ENCODE results near the gene BABAM1. TPM values are rescaled to one million over a fixed set of nuclear protein-coding genes. Genes with fewer than 3 reads are reported as not detected.
A peak's percentile ranks its signal among the peaks of the same experiment; 100 is the strongest.

BABAM1 gene
- total RNA-seq, 1 donor from 2014 or later: 85.5 TPM

DNA sequence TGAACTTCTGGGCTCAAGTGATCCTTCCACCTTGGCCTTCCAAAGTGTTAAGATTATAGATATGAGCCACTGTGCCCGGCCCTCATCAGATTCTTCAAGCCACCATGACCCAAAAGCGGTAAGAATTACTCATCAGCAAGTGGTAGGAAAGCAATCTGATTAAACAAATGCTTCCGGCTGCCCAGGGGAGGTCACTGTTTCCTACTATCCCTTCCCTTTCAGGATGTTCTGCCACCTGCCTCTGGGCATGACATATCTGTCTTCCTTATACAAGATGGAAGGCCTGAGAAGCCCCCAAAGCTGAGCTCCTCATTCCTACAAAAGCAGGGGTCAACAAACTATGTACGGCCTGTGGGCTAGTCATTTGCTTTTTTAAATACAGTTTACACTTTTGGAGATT lies 29.0 kb downstream of the BABAM1 start:
- intact Hi-C loops (cut with DNase I): no loop called here
- Histone ChIP-seq H3K4me1 (peaks cover 3 to 10% of the 10 kb centered on the region in 2 donors), H3K4me3 (no peak overlapping the region), H3K27me3 (no peaks in the 10 kb centered on the region), H3K9me3 (no peaks in the 10 kb centered on the region), H3K36me3 (peaks cover 5% of the 10 kb centered on the region in 2 donors), H3K27ac (no peak overlapping the region)
- TF ChIP-seq, protein P1, sequence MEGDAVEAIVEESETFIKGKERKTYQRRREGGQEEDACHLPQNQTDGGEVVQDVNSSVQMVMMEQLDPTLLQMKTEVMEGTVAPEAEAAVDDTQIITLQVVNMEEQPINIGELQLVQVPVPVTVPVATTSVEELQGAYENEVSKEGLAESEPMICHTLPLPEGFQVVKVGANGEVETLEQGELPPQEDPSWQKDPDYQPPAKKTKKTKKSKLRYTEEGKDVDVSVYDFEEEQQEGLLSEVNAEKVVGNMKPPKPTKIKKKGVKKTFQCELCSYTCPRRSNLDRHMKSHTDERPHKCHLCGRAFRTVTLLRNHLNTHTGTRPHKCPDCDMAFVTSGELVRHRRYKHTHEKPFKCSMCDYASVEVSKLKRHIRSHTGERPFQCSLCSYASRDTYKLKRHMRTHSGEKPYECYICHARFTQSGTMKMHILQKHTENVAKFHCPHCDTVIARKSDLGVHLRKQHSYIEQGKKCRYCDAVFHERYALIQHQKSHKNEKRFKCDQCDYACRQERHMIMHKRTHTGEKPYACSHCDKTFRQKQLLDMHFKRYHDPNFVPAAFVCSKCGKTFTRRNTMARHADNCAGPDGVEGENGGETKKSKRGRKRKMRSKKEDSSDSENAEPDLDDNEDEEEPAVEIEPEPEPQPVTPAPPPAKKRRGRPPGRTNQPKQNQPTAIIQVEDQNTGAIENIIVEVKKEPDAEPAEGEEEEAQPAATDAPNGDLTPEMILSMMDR (IDR thresholded peaks at IDR 0.05): no peak
- no peak for DNase-seq (ENCODE audit: low spot score in 2 of 2)

DNA sequence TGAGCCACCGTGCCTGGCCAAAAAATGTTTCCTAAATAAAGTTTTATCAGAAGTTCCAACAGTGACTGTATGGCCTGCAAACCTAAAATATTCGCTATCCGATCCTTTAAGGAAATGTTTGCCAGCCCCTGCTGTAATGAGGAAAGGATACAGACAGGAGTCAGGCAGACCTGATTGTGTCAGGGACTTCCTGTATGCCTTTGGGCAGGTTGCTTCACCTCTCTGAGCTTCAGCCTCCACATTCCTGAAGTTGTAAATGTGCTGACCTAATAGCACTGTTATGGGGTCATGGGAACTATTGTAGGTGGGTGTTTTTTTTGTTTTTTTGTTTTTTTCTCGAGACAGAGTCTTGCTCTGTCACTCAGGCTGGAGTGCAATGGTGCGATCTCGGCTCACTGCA lies 29.7 kb downstream of the BABAM1 start:
- intact Hi-C loops (cut with DNase I): no loop called here
- no peaks in the 10 kb centered on the region for H3K27me3 ChIP-seq
- no peak for DNase-seq (ENCODE audit: low spot score in 2 of 2)
- peaks cover 3 to 10% of the 10 kb centered on the region in 2 donors for H3K4me1 ChIP-seq
- peaks cover 5% of the 10 kb centered on the region in 2 donors for H3K36me3 ChIP-seq
- H3K4me3 ChIP-seq: no peak overlapping the region
- TF ChIP-seq, protein P1 (IDR thresholded peaks at IDR 0.05): no peak
- H3K27ac ChIP-seq: no peak overlapping the region
- H3K9me3 ChIP-seq: no peaks in the 10 kb centered on the region

DNA sequence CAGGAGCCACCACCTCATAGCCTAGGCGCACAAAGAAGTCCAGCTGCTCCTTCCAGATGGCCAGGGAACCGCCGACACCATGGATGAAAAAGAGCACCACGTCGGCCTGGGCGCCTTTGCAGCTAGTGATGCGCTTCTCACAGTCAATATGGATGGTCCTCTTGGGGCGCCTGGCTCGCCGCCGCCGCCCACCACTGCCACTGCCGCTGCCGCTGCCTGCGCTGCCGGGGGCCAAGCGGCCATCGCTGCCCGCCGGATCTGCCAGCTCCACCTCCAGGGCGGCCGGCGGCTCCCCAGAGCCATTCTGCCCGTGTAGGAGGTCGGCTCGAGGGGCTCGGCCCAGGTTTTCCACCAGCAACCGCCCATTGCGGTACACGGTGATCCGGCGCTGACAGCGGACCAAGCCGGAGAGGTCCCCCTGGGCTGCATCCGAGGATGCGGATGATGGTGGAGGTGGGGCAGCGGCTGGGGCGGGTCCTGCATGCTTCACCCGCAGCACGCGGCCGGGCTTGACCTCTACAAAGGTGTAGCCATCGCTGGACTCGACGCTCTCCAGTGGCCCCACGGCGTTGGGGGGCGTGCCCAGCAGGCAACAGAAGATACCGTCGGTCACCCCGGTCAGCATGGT lies 33.9 kb downstream of the BABAM1 start:
- H3K36me3 ChIP-seq: peaks cover 5% of the 10 kb centered on the region in 2 donors
- no peak overlapping the region for H3K4me3 ChIP-seq
- no peak for DNase-seq (ENCODE audit: low spot score in 2 of 2)
- H3K9me3 ChIP-seq: no peaks in the 10 kb centered on the region
- TF ChIP-seq, protein P1 (IDR thresholded peaks at IDR 0.05): no peak
- intact Hi-C loops (cut with DNase I): loop anchor here (5.0 kb wide), 1 partner anchor 54 kb away; the partner anchor contains the start of gene NR2F6
- H3K4me1 ChIP-seq: peaks cover 2 to 22% of the 10 kb centered on the region in 2 donors
- H3K27me3 ChIP-seq: no peaks in the 10 kb centered on the region
- H3K27ac ChIP-seq: no peak overlapping the region

GRCh38 chr19:17302391-17303166 lies 35.3 kb downstream of the BABAM1 start:
- TF ChIP-seq, protein P1 (IDR thresholded peaks at IDR 0.05): no peak
- peaks cover 5% of the 10 kb centered on the region in 2 donors for H3K36me3 ChIP-seq
- no peaks in the 10 kb centered on the region for H3K27me3 ChIP-seq
- H3K4me1 ChIP-seq: peaks cover 2 to 22% of the 10 kb centered on the region in 2 donors
- peak overlapping the region; percentile 78 to 81 for H3K27ac ChIP-seq
- DNase-seq (ENCODE audit: low spot score in 2 of 2): no peak
- H3K9me3 ChIP-seq: no peaks in the 10 kb centered on the region
- H3K4me3 ChIP-seq: peak overlapping the region; percentile 73 to 88
- intact Hi-C loops (cut with DNase I): loop anchor here (5.0 kb wide), 1 partner anchor 55 kb away; the partner anchor contains the start of gene NR2F6

DNA sequence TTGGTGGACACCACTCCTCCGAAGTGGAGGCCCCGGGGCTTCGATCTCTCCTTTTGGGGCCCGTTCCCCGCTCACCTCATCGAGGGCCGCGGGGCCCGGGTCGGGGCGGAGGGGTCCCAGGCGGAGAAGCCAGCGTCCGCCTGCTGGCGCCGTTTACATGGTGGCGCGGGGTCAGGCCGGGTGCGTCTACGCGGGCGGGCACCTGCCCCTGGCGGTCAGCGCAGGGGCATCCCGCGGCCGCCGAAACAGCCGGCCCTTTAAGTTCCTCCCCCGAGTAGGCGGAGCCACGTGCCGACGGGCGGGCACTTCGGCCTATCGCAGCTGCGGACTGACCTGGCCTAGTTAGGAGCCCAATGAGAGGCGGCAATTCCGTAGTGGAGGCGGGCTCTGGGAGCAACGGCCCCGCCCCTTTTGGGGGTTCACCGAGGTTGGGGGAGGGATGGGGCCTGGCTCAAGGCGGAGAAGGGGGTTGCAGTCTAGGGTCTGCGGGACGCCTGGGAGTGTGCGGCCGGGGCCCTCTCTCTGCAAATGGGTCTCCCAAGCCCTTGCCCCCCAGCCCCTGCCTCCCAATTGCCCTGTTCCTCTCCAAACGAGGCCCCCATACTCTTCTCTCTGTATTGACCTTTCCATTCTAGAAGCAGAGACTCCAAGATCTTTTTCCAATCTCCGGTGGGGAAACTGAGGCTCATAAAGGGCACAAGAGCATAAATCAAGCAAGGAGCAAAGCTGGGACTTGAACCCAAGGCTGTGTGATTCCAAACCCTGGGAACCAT lies 36.1 kb downstream of the BABAM1 start, which contains the start of gene ABHD8:
TSS of gene ABHD8 (minus strand) at position 259 of the 773 bp plus-strand sequence. CDS start 1,809 bp downstream, outside the sequence.
- peaks cover 2 to 22% of the 10 kb centered on the region in 2 donors for H3K4me1 ChIP-seq
- TF ChIP-seq, protein P1 (IDR thresholded peaks at IDR 0.05): peak; percentile 71 to 92 (median 71)
- no peaks in the 10 kb centered on the region for H3K9me3 ChIP-seq
- peak within 1 kb of the TSS; percentile 78 to 81 for H3K27ac ChIP-seq
- intact Hi-C loops (cut with DNase I): loop anchor here (5.0 kb wide), 1 partner anchor 56 kb away; the partner anchor contains the start of gene NR2F6
- peak; percentile 88 to 98 for DNase-seq (ENCODE audit: low spot score in 2 of 2)
- peaks cover 2 to 5% of the 10 kb centered on the region in 2 donors for H3K36me3 ChIP-seq
- no peaks in the 10 kb centered on the region for H3K27me3 ChIP-seq
- peak within 1 kb of the TSS; percentile 73 to 88 for H3K4me3 ChIP-seq
